GM19023 (cell line): ENCODE data around the gene HECTD1.
A peak's percentile ranks its signal among the peaks of the same experiment; 100 is the strongest.
"Not testable (repeated sequence)": the region's sequence is repeated elsewhere in the genome, so short reads cannot be mapped to it uniquely, and the experiment has no call there.

Experiments
- ATAC-seq: cut with Tn5 transposase; IDR thresholded peaks from one replicate; pipeline ENCODE4 v1.9.1; 2021; ENCODE audit warnings: mild to moderate bottlenecking, moderate library complexity; ENCODE audit not compliant: unreplicated experiment

HECTD1 gene

DNA sequence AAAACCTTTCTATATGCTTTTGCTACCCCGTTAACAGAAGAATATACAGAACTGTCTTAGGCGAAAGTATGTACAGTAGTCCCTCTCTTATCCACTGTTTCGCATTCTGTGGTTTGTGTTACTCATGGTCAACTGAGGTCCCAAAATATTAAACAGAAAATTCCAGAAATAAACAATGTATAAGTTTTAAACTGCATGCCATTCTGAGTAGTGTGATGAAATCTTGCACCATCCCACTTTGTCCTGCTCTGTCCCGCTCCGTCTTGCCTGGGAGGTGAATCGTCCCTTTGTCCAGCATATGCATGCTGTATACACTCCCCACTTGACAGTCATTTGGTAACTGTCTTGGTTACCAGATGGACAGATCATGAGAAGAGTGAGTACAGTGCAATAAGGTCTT is 111.3 kb downstream of the HECTD1 start:
- no peak for ATAC-seq

GRCh38 chr14:31095817-31096216 is 111.8 kb downstream of the HECTD1 start:
- ATAC-seq = not testable (repeated sequence)

DNA sequence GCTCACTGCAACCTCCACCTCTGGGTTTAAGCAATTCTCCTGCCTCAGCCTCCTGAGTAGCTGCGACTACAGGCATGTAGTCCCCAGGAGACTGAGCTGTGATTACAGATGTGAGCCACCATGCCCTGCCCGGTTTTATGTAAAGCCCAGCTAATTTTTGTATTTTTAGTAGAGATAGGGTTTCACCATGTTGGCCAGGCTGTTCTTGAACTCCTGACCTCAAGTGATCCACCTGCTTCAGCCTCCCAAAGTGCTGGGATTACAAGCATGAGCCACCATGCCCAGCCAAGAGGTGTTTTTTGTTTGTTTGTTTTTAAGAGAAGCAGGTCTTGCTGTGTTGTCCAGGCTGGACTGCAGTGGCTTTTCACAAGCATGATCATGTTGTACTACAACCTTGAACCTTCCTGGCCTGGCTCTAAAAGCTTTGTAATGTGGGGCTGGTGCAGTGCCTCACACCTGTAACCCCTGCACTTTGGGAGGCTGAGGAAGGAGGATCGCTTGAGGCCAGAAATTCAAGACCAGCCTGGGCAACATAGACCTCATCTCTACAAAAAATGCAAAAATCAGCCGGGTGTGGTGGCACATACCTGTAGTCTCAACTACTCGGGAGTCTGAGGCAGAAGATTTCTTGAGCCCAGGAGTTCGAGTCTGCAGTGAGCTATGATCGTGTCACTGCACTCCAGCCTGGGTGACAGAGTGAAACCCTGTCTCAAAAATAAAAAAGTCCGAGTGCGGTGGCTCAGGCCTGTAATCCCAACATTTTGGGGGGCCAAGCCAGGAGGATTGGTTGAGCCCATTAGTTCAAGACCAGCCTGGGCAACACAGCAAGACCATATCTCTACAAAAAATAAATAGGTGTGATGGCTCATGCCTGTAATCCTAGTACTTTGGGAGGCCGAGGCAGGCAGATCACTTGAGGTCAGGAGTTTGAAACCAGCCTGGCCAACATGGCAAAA is 113.4 kb downstream of the HECTD1 start:
- not testable (repeated sequence) for ATAC-seq

DNA sequence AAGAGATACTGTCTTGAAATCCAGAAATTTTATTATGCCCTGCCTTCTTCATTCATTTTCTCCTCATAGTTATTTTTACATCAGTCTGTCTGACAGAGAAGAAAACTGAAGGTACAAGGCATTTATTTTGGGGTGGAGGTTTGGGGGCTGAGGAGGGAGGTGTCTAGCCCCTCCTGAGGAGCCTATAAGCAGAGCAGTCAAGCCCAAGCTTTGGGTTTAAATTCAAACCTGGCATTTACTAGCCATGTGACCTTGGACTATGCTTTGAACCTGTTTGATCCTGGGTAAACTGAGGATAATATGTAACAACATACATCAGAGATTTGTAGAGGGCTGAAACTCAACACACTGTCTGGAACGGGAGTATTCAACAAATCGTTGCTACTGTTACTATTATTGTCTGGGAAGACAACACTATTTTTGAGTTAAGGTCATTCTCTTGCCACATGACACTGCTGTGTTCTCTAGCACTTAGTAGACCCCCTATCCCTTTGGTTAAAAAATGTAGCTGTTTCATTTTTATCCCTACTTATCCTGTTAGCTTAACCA is 115.4 kb downstream of the HECTD1 start:
- ATAC-seq = no peak

DNA sequence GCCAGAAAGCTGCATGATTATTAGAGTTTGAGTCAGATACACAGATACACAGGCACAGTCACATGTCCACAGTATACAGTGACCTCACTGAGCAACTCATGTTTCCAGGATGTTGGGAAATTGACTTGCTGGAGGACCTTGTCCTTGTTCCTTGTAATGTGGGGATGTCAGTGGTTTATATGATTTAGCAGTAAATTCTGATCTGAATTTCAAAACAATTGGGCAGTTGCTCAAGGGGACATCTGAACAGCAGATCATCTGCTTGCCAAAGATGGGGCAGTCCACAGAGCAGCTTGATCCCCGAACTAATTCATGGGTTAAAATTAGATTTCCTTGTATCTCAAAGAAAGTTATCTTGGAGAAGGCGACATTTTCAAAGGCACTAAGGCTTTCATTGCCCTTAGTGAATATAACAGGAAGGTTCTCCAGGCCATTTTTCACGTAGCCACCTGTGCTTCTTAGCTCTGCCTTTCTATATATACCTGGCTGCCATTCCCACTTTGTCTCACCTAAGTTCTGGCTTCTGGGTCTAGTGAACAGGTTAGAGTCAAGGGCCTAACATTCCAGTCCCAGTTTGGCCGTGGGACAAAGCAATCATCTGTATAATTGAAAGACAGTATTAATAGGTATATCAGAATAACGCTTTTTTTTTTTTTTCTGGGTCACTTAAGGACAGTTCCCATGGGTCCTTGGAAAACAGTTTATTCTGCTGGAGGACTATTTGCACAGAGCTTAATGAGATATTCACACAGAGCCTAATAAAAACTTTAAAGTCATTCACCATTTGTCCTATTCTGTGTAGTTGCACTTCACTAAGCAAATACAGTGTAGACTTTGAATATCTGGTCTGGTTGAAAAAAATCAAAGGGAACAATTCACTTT is 116.5 kb downstream of the HECTD1 start:
- ATAC-seq = no peak

- not testable (repeated sequence) for ATAC-seq
These were observed 121.1 kb downstream of the HECTD1 start for GRCh38 chr14:31086466-31086865.

- no peak for ATAC-seq
These were observed 122.6 kb downstream of the HECTD1 start for GRCh38 chr14:31085027-31085426.

- ATAC-seq = peak; percentile 78
These were observed 123.2 kb downstream of the HECTD1 start for GRCh38 chr14:31084385-31084784.

- no peak for ATAC-seq
These were observed 123.8 kb downstream of the HECTD1 start for GRCh38 chr14:31083781-31084180.

GRCh38 chr14:31080484-31080883 is 127.1 kb downstream of the HECTD1 start:
- ATAC-seq = no peak

DNA sequence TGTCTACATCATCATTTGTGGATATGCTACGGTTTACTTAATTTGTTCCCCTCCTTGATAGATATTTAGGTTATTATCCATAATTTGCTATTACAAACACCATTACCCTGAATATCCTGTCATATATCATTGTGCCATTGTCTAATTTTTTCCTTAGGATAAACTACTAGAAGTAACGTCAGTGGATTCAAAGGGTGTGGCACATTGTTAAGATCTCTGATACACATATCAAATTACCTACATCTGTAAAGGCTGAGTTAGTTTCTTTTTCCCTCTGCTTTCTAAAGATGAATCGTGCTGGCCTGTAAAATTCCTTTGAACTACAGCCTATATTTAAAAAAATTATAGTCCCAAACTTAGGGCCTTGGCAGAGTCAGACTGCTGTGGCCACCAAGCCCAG is 127.5 kb downstream of the HECTD1 start:
- no peak for ATAC-seq

DNA sequence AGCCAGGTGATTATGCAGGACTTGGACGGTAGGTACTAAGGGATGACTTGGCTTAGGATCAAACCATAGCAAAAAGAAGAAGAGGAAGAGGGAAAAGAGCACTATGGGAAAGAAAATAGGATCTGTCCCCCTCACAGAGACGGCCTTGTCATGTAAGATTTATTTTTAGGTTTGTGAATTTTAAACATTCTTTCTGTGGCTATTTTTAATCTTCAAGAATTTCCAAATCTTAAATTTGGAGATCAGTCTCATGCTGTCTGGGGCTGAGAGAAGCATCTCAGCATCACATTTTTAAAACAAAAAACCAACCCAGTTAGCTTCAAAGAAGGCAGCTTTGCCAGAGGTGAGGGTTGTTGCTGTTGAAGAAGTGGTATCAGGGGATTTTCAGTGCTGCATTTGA is 128.8 kb downstream of the HECTD1 start:
- no peak for ATAC-seq

DNA sequence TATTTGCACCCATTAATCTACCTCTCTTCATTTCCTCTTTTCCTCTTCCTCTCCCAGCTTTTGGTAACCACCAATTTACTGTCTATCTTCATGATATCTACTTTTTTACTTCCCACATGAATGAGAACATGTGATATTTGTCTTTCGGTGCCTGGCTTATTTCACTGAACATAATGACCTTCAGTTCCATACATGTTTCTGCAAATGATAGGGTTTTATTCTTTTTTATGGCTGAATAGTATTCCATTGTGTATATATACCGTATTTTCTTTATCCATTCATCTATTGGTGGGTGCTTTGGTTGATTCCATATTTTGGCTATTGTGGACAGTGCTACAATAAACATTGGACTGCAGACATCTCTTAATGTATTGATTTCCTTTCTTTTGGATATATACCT is 132.4 kb downstream of the HECTD1 start:
- ATAC-seq = no peak

- no peak for ATAC-seq
These were observed 136.4 kb downstream of the HECTD1 start for GRCh38 chr14:31071151-31071550.

DNA sequence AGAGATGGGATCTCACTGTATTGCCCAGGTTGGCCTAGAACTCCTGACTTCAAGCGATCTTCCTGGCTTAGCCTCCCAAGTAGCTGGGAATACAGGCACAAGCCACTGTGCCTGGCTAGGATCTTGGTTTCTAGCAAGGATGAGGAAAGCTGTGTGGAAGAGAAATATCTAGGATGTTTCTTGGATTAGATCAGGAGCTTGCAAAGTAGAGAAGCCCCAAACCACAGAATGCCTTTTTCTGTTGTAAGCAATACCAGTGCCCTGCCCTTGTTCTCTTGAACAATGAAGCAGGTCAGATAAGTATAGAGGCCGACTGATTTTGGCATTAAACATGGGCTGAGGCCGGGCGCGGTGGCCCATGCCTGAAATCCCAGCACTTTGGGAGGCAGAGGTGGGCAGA is 137.2 kb downstream of the HECTD1 start:
- ATAC-seq = no peak

- ATAC-seq = no peak
These were observed 138.2 kb downstream of the HECTD1 start for GRCh38 chr14:31069343-31069742.

DNA sequence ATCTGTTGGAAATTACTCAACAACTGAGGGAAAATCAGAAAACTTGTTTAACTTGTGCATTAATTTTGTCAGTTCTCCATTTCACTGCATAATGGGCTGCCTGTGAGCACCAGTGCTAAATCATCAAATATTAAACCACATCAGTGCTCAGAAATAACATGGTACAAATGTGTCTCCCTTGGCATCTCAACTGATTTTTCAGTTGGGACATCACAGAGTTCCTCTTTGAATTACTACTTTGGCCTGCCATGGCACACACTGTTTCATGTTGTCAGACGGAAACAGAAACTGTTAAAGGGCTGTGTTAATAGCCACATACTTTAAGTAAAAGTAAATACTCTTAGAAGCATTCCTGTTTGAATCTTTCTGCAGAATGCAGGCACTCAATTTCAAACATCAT is 139.4 kb downstream of the HECTD1 start:
- no peak for ATAC-seq

GRCh38 chr14:31062908-31063307 is 144.7 kb downstream of the HECTD1 start:
- ATAC-seq = not testable (repeated sequence)

DNA sequence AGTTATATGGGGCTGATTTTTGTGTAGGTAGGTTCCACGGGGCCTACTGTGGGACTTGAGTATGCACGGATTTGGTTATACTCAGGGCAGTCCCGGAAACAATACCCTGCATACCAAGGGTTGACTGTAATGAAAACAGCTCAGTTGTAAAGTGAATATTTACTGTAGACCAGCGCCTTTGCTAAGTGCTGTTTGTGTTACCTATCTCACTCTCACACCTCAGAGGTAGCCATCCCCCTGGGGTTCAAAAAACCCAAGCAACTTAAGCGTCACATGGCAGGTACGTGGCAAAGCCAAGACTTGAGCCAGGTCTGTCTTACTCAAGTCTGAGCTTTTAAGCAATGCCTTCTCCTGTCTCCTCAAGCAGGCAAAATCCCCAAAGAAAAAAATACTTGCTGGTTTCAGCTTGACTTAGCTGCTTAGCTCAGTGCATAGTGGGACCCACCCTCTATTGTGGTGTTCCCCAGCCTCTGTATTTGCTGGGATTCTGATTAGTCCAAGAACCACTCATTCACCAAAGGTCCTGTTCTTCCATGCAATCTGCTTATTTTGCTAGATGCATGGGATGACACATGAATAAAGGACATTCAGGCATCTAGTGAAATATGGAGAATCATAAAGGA is 147.2 kb downstream of the HECTD1 start:
- ATAC-seq = no peak

DNA sequence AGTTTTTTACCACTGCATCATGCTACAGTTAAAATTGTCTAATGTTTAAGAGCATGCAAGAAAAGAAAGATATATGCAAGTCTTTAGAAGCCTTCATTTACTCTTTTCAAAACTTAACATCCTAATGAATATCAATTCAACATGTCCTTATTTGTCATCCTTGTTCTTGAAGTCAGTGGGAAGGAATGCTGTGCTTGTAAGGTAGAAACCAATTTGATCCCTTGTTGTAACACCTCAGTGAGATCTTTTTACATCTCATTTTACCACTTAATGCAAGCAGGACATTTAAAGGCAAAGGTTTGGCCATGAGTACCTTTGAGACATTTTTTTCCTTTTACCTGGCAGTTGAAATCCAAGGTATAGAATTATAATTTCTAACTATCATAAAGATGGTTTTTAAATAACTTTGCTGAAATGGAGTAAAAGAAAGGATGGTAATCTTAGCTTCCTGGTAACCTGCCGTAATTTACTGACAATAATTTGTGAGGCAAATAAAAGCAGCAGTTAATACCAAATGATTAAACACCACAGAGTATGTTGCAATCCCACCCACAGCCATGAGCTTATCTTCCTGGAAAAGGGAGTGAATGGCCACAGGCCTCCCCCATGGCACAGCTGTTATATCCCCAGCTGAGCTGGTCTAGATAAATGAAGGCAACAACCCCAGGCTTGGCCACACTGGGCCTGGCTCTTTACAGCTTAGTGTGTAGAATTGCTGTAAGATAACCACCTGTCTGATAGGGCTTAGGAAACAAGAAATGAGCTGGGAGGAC is 148.3 kb downstream of the HECTD1 start:
- no peak for ATAC-seq
